Embryonic facial prominence (tissue), 1 donor: Measurements from ENCODE around the gene ZYX.

ENCODE experiments used
- DNase-seq: peaks from one replicate; pipeline ENCODE4 v3.0.0-alpha.2; 2016; ENCODE audit errors: extremely low spot score

The ZYX gene

DNA sequence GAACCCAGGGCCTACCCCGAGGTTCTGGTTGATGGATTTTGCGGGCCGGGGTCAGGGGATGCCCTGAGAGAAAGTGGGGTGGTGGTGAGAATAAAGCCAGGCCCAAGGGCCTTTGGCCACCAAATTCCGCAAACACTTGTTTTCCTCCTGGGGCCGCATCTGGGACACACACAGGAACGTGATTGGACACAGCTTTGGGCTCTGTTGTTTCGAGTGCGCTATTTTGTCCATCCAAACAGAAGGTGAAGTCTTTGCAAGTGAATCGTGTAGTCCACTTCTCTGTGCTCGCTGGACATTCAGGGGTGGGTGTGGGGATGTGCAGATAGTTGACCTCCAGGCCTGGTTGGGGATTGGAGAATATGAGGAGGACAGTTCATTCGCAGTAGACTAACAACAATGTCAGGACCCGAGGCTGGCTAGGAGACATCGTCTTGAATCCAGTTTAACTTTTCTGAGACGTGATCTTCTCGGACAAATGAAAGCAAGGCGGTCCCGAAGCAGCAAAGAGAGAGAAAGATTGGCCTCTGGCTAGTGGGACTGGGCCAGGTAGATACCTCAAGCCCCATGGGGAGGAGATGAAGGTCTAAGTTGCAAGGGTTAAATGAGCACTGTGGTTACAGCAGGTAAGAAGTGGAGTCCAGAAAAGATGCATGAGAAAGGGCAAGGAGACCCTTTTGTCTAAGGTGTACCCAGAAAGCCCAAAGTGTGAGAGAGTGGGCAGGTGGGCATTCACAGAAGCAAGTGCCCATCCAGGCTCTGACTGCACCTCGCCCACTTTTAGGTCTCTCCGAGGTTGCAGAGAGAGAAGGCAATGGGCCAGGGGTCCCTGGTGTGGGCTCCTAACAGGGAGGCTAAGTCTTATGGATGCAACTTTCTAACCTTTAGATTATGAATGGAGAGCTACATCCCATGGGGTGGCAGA is 17.9 kb upstream of the ZYX start:
- DNase-seq, result no peak

DNA sequence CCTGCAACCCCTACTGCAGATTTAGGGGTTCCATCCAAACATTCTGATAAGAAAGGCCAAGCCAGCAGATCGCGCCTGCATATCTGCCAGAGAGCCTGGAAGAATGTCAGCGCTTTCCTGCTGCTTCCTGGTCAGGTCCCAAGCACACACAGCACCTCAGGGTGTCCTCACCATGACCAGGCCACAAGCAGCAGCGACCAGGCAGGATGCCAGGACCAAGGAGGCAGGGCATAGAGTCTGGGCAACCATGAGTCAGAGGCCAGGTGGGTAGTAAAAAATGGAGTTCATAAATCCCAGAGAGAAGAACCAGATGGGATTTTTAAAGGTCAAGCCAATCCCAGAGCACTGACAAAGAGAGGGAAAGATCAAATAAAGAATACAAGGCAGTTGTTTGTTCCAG is 13.2 kb upstream of the ZYX start:
- DNase-seq, result no peak

DNA sequence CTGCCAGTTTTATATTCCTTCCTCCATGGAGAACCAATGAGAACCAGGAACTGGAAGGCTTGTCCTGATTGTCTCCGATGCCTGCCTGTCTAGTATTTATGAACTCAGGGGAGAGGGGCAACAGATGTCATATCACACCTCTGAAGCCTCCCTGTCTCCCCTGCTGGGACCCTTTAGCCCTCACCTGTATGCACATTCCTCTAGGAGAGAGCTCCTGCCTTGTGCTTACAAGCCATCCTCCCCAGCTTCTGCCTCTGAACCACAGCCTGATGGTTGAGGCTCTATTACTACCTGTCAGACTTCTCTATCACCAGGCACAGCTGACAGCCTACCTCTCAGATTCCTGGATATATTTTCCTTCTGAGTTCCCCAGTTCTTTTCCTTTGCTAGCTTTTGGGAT is 12.8 kb upstream of the ZYX start:
- no peak for DNase-seq

DNA sequence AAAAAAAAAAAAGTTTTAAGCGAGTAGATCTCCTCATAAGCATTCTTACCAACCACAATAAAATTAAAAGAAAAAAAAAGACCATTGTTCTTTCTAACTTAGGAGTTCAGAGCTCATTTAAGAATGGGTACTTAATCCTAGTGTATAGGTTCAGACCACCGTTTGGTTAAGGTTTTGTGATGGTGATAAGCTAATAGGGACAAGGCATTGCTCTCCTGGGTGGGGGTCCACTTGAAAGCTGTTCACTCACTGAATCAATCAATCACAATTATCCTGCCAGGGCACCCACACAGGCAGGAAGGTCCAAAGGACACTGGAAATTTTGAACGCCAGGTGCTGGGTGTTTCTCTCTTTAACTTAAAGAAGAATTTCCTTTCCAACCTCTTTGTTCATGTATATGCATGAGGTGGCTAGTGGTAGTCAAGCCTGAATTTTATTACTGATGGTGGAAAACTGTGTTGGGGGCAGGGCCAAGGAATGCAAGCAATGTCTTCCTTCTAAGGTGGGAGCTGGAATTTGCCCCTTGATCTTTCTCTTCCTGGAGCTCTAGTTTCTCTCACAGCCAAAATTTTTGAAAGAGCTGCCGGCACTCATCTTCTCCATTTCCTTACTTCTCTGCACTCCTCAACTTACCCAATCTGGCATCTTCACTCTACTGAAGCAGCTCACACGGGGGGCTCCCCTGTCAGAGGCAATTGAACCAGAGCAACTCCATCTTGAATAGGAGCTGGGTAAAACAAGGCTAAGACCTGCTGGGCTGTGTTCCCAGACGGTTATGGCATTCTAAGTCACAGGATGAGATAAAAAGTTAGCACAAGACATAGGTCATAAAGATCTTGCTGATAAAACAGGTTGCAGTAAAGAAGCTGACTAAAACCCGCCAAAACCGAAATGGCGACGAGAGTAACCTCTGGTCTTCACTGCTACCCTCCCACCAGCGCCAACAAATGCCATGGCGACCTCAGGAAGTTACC is 11.2 kb upstream of the ZYX start:
- no peak for DNase-seq

DNA sequence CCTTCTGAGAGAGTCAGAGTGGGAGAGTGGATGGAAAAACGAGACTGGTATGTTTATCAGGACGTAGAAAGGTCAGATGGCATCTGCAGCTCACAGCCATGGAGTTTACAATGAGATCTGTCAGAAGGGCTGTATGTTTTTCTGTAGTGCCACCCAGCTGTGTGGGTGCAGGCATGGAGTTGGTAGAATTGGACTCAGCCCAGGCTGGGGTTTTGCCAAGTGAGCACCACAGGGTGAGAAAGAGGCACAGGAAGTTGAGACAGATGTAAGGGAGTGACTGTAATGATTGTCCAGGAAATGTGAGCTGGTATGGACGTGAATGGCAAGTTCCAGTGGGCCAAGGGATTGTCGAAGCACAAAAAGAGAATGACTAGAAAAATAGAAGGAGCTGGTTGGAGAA is 9.1 kb upstream of the ZYX start:
- no peak for DNase-seq

DNA sequence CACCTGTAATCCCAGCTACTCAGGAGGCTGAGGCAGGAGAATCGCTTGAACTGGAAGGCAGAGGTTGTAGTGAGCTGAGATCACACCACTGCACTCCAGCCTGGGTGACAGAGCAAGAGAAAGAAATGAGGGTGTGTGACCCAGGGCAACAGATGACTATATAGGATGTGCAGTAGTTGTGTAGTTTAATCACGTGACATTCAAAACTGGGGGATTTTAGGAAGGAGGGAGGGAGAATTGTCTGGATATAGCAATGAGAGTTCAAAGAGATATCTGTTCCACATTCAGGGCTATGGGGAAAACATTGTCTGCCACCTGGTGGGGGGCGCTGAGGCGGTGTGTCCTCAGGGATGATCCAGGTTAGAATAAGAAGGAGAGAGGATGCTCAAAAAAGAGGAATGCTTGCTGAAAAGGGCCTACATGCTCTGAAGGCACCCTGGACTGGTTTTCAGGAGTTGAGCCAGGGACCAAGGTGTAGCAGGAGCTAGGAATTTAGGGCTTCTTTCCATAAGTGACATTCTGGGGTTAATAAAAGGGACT is 7.8 kb upstream of the ZYX start:
- DNase-seq, result no peak

DNA sequence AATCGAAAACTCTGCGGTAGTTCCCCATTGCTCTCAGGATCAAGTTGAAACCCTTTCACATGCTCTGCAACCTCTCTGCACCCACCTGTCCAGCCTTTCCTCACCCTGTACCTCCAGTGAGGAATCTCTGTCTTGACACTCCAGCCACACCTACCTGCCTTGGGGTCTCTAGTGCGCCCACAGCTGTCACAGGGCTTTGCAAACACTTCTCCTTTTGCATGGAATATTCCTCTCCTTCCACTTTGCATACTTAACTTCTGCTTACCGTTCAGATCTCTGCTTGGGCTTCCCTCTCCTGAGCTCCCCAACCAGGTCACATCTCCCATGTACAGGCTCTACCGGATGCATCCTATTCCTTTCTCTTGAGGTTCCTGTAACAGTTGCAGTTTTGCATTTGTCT is 6.6 kb upstream of the ZYX start:
- DNase-seq, result no peak

DNA sequence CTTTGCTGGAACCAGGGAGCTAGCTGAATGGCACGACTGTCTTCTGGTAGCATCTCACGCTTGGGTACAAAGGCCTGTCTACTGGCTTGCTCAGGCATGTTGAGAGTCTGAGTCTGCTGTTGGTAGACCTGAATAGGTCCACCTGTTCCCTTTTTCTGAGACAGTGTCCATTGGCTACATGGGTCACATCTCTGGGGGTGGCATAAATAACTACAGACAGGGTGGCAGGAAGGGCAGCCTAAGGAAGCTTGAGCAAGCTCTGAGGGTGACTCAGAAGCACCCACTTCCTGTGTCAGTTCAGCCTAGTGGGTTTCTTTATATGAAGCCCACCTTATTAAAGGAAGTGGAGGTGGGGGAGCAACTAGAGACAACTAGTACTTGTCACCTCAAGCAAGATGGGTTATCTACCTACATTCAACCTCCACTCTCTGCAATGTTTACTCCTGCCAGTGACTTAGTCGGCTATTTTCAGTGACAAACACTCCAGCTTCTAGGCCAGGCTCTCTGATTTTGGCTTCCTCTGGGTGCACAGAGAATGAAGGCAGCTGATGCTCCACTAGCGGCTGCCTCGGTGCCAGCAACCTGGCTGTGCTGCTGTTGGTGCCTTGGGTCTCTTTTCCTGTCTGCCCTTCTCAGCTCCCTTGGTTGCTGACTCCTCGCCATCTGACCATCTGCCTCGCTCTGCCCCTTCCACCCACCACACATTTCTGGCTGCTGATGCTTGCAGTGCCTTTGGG is 5.7 kb upstream of the ZYX start:
- no peak for DNase-seq

DNA sequence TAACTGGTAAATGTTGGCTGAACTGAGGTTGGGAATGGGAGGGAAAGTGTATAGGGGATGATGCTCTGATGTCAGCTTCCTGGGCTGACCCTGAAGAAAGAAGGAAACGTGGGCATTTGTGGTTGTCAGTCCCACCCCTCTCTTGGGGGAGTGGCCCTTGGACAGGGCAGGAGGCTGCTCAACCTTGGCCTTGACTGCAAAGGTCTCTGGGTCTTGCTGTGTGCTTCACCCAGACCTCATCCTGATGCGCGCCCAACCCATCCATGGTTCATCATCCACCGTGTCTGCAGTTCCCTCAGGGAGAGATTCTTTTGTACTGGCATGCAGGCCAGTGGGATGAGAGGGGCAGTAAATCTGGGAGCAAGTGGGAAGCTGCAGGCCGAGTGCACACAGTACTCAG is 4.7 kb upstream of the ZYX start:
- no peak for DNase-seq

DNA sequence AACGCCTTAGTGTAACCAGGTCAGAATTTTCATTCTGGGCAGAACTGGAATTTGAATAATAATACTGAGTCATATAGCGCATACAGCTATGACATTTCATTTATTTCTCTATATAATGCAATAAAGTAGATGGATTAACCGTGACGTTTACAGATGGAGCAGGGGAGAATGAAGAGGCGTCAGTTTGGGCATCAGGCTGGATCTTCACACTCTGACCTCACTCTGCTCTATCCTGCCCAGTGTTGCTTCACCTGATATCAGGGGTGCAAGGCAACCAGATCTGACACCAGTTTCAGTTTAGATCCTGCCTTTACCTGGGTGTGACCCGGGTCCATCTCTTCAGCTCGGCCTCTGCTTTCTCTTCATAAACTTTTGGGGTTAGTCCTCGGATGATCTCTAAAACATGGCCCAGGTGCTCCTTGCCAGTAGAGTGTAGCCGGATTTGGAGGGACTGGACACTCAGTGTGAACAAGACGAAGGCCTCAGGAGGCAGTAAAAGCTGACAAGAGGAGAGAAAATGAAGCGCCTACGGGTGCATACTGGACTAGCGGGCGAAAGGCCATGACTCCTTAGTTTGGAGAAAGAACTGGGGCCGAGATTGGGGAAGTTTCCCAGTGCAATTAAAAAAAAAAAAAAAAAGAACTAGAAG is 1.4 kb upstream of the ZYX start:
- DNase-seq, result no peak

DNA sequence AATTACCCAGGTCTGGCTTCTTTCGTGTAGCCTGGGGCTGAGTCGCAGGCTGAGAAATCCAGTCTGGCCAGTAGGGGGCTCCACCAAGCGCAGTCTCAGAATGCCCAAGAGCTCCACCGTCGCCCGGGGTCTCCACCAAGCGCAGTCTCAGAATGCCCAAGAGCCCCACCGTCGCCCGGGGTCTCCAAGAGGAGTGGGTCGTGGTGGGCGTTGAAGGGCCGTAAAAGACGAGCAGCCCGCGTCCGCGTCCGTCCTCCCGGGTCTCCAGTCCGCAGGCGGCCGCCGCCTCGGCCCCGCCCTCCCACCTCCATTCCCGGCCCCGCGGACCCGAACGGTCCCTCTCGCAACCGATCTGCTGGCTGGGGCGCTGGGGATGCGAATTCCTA is 892 bp upstream of the ZYX start:
- peak; percentile 83 for DNase-seq

DNA sequence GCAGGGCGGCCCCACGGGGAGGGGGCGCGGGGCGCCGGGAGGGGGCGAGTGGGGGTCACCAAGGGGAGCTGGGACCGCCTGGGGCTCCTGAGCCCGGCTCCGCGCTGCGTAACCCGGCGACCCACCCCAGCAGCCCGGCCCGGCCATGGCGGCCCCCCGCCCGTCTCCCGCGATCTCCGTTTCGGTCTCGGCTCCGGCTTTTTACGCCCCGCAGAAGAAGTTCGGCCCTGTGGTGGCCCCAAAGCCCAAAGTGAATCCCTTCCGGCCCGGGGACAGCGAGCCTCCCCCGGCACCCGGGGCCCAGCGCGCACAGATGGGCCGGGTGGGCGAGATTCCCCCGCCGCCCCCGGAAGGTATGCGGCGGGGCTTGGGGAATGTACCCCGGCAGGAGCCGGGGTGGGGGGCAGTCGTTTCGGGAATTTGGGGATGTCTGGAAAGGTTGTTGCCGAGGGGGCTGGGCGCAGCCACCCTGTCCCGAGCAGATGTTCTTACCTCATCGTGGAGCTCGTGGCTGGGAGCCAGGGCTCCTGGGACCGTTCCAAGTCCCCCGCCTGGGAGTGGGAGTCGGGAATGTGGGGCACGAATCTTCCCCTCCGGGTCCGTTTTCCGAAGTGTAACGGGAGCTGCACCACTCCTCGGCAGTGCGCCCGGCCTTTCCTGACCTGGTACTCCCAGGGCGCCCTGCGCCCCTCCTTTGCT is 431 bp downstream of the ZYX start:
- DNase-seq, result peak; percentile 74

DNA sequence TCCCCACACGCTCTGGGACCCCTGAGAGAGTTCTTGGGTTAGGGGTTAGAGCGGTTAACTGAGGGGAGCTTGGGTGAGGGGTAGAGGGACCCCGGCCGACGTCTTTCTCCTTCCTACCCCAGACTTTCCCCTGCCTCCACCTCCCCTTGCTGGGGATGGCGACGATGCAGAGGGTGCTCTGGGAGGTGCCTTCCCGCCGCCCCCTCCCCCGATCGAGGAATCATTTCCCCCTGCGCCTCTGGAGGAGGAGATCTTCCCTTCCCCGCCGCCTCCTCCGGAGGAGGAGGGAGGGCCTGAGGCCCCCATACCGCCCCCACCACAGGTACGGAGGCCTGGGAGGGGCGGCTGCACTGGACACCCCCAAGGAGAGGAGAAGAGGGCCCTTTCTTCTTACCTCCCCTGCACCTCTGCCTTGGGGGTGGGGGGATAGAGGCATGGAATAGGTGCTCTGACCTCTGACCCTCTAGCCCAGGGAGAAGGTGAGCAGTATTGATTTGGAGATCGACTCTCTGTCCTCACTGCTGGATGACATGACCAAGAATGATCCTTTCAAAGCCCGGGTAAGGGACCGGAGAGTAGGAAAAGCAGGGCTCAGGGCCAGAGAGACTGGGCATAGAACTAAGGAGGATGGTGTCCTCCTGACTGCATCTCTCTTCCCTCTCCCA is 1.1 kb downstream of the ZYX start:
- no peak for DNase-seq

DNA sequence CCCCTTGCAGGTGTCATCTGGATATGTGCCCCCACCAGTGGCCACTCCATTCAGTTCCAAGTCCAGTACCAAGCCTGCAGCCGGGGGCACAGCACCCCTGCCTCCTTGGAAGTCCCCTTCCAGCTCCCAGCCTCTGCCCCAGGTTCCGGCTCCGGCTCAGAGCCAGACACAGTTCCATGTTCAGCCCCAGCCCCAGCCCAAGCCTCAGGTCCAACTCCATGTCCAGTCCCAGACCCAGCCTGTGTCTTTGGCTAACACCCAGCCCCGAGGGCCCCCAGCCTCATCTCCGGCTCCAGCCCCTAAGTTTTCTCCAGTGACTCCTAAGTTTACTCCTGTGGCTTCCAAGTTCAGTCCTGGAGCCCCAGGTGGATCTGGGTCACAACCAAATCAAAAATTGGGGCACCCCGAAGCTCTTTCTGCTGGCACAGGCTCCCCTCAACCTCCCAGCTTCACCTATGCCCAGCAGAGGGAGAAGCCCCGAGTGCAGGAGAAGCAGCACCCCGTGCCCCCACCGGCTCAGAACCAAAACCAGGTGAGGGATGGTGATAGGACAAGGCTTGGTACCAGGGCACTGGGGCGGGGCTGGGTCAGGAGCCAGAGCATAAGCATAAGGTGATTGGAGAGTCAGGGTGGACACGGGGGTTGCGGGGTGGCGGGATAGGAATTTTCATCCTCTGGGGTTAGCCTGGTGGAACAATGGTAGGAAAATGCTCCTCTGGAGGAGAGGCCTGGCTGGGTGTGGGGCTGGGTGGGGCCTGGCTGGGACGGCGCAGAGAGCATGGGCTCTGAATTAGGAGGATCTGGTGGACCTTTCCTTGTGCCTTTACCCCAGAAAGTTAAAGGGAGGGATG is 1.9 kb downstream of the ZYX start:
- no peak for DNase-seq

DNA sequence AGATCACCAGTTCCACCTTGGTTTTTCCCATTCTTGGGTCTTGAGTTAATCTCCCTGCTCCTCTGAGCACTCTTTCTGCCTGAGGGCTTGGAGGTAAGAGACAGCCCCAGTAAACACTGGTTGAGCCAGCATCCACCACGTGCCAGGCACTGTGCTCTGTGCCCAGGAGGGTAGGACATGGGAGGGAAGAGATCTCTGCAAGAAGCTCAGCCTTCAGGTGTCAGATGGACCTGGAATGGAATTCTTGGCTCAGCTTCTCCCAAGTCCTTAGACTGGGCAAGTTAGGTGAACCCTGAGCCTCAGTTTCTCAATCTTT is 2.5 kb downstream of the ZYX start:
- DNase-seq, result no peak

DNA sequence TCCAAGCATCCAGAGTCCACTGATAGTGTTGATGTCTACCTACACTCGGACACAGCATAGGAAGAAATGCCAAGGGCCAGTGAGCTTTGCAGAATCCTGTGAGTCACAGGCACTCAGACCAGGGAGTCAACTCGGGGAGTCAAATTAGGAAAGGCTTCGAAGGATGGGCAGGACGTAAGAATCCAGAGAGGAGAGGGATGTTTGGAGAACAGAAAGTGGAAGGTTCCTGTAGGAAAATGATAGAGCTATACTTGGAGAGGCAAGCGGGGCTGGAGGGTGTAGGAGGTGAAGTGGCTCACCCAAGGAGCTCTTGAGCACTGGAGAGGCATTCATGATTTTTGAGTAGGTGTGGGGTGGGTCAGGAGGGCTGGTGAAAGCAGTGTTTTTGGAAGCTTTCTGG is 3.0 kb downstream of the ZYX start:
- DNase-seq, result no peak

DNA sequence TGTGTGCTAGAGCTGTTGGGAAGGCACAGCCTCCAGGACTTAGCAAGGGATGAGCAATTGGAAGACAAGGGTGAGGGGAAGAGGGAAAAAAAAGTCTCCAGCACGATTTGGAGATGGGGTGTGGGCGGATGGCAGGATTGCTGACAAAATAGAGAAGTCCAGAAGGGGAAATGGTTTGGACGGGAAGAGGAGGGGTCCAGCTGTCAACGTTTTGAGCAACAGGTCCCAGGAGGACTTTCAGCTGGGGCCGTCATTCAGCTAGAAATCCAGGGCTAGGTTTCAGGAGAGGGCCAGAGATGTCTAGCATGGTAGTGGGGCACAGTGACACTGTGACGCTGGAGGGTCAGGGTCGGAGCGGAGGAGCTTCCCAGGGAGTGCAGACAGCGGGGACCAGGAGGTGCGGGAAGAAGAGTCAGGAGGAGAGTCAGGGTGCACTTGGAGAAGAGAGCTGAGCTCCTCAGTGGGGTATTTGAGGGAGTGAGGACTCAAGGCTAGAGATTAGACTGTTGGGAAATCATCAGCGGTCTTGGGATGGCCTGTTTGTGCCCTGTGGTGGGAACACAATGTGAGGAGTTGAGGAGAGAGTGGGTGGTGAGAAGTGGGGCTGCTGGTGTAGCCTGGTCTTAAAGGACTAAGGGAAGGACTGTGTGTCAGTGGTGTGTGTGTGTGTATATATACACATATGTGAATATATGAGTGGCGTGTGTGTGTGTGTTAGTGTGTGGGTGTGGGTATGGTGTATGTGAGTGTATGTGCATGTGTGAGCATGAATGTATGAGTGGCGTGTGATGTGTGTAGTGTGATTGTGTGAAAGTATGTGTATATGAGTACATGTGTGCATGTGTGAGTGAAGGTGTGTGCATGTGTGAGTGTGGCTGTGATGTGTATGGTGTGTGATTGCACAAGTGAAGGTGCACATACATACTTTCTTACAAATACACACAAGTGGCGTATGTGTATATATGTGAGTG is 3.8 kb downstream of the ZYX start:
- no peak for DNase-seq
